ENCODE results near the gene ZNF462. TPM values are rescaled to one million over a fixed set of nuclear protein-coding genes. Genes with fewer than 3 reads are reported as not detected.

ZNF462 gene
- total and polyA plus RNA-seq, 2 of the 13 experiments (the other 11 are each of a cell fraction or from before 2014, with no cell fraction given): not detected

- Histone ChIP-seq H2AFZ (ENCODE audit: low read length) (no peak overlapping the region), H3K27ac (ENCODE audit: extremely low read length, insufficient read depth, low read length) (no peak overlapping the region), H3K9ac (ENCODE audit: insufficient read depth, low read depth, low read length) (no peak overlapping the region), H3K36me3 (replicated peaks in 1 of 2; ENCODE audit: control insufficient read depth in 1 of 2, insufficient read depth in 2 of 2, low read length in 2 of 2) (no peaks in the 10 kb centered on the region), H3K4me2 (ENCODE audit: low read depth, low read length) (no peak overlapping the region), H3K4me3 (replicated peaks in 1 of 3; ENCODE audit: insufficient read depth in 1 of 3, low read depth in 2 of 3, low read length in 3 of 3) (no peak overlapping the region), H3K9me3 (ENCODE audit: low read length) (no peaks in the 10 kb centered on the region), H3K27me3 (ENCODE audit: control insufficient read depth in 1 of 2, insufficient read depth in 2 of 2, low read length in 2 of 2) (peaks cover 0 to 2% of the 10 kb centered on the region in 2 experiments; a peak in 1 of 5 replicates), H3K4me1 (ENCODE audit: insufficient read depth, low read length) (0 out of 2 replicates have a peak, but pooled peaks cover 5% of the 10 kb centered on the region), H4K20me1 (ENCODE audit: insufficient read depth, low read length) (no peaks in the 10 kb centered on the region), H3K79me2 (ENCODE audit: insufficient read depth, low read length) (no peaks in the 10 kb centered on the region)
- TF ChIP-seq ZNF143 (CRISPR knock-in tag; IDR thresholded peaks at IDR 0.05): no peak
- TF ChIP-seq NR1H2 (CRISPR knock-in tag; IDR thresholded peaks at IDR 0.05; ENCODE audit: borderline replicate concordance, low read depth): no peak
- TF ChIP-seq ATF7 (IDR thresholded peaks at IDR 0.05): no peak
- TF ChIP-seq ATF7 (CRISPR knock-in tag; IDR thresholded peaks at IDR 0.05): no peak
- no peak for TF ChIP-seq JUNB (CRISPR knock-in tag; IDR thresholded peaks at IDR 0.05; ENCODE audit: borderline replicate concordance)
- in situ Hi-C loops (cut with HindIII; ENCODE audit: extremely low pct_ligation_motif_present, low pct_unique_long_range_greater_than_20kb): no loop called here
- FAIRE-seq (no peak), ATAC-seq (no peak), DNase-seq (ENCODE audit: low spot score) (no peak)
- ChIA-PET CTCF (ENCODE audit: low intra/inter-chr PET ratio, low total read pairs) (no interaction called here), POLR2A (no interaction called here)
- intact Hi-C loops (cut with micrococcal nuclease; ENCODE audit: unreplicated experiment): no loop called here
- 32% methylated on average over 3 of the region's 5 CpGs for WGBS (ENCODE audit: low lambda C conversion rate)
- no TSS peak for BruUV-seq (replicated peaks)
Measured at GRCh38 chr9:106927916-106928315, 65.0 kb downstream of the ZNF462 start.

- DNase-seq (ENCODE audit: low spot score): no peak
- H4K20me1 ChIP-seq (ENCODE audit: insufficient read depth, low read length): no peaks in the 10 kb centered on the region
- no peak overlapping the region for H3K27ac ChIP-seq (ENCODE audit: extremely low read length, insufficient read depth, low read length)
- H3K9me3 ChIP-seq (ENCODE audit: low read length): no peaks in the 10 kb centered on the region
- H3K4me3 ChIP-seq (replicated peaks in 1 of 3; ENCODE audit: insufficient read depth in 1 of 3, low read depth in 2 of 3, low read length in 3 of 3): no peak overlapping the region
- ATAC-seq: no peak
- POLR2A ChIA-PET: no interaction called here
- BruUV-seq (replicated peaks): no TSS peak
- in situ Hi-C loops (cut with HindIII; ENCODE audit: extremely low pct_ligation_motif_present, low pct_unique_long_range_greater_than_20kb): no loop called here
- peaks cover 0 to 2% of the 10 kb centered on the region in 2 experiments; a peak in 1 of 5 replicates for H3K27me3 ChIP-seq (ENCODE audit: control insufficient read depth in 1 of 2, insufficient read depth in 2 of 2, low read length in 2 of 2)
- no peak for FAIRE-seq
- CTCF ChIA-PET (ENCODE audit: low intra/inter-chr PET ratio, low total read pairs): no interaction called here
- H3K4me2 ChIP-seq (ENCODE audit: low read depth, low read length): no peak overlapping the region
- no peaks in the 10 kb centered on the region for H3K79me2 ChIP-seq (ENCODE audit: insufficient read depth, low read length)
- 0 out of 2 replicates have a peak, but pooled peaks cover 5% of the 10 kb centered on the region for H3K4me1 ChIP-seq (ENCODE audit: insufficient read depth, low read length)
- H2AFZ ChIP-seq (ENCODE audit: low read length): no peak overlapping the region
- no peak overlapping the region for H3K9ac ChIP-seq (ENCODE audit: insufficient read depth, low read depth, low read length)
- intact Hi-C loops (cut with micrococcal nuclease; ENCODE audit: unreplicated experiment): no loop called here
- 61% methylated on average over 15 of the region's 18 CpGs for WGBS (ENCODE audit: low lambda C conversion rate)
- H3K36me3 ChIP-seq (replicated peaks in 1 of 2; ENCODE audit: control insufficient read depth in 1 of 2, insufficient read depth in 2 of 2, low read length in 2 of 2): no peaks in the 10 kb centered on the region
- no peak for TF ChIP-seq ZSCAN22 (CRISPR knock-in tag; IDR thresholded peaks at IDR 0.05)
- TF ChIP-seq ZNF597 (CRISPR knock-in tag; IDR thresholded peaks at IDR 0.05): no peak
- TF ChIP-seq DDIT3 (CRISPR knock-in tag; IDR thresholded peaks at IDR 0.05): no peak
- TF ChIP-seq ZBTB44 (CRISPR knock-in tag; IDR thresholded peaks at IDR 0.05): no peak
- TF ChIP-seq ZNF646 (CRISPR knock-in tag; IDR thresholded peaks at IDR 0.05): no peak
Measured at GRCh38 chr9:106928350-106928749, 65.4 kb downstream of the ZNF462 start.
